AG09309 (cell line): ENCODE results near the gene CMBL.

Experiments
- DNase-seq: peaks from one replicate; pipeline ENCODE4 v3.0.0-alpha.2; 2010; ENCODE audit warnings: low read depth
- H3K4me3 ChIP-seq: 2 replicates; pipeline ENCODE4 v1.5.1; 2011; ENCODE audit warnings: mild to moderate bottlenecking, low read depth, low read length, moderate library complexity; ENCODE audit not compliant: control insufficient read depth
- TF ChIP-seq, protein P1 (sequence below): IDR thresholded peaks from 2 replicates; pipeline ENCODE4 v1.5.1; 2011; ENCODE audit warnings: mild to moderate bottlenecking, low read depth, low read length, inconsistent platforms; ENCODE audit not compliant: insufficient read depth, control insufficient read depth; ENCODE audit errors: missing control alignments

The CMBL gene

DNA sequence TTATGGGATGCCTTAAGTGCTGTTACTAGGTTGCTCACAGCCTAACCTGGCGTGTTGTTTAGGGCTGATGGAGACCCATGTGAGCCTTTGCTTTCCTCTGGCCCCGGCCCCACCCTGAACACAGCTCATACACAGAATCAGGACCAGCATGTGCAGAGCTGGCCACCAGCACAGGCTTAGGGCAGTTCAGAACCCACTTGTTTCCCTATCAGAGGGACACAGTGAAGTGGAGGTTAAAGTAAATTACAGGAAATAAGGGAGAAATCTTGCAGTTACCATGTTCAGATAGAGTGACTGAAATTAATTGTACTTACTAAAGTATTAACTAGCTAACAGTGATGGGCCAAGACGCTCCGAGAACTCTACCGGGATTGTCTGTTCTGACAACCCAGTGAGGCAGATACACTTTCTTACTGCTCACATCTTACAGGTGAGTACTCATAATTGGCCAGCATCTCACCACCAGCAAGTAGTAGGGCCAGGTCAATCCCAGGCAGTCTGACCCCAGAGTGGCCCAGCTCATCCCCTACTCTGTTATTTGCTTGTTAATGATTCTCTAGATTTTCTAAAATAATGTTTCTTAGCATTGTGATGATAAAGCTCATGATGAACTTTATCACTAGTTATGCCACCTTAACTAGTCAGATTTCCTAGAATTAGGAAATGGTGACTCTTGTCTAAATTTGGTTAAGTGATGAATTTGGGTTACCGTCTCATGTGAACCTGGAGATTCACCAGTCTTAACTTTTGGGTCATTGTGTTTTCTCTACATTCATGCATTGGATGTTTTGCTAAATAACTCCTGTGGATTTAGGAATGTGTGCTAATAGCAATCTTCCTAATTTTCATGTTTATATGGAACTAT, 42.2 kb downstream of the CMBL start:
- TF ChIP-seq, protein P1, sequence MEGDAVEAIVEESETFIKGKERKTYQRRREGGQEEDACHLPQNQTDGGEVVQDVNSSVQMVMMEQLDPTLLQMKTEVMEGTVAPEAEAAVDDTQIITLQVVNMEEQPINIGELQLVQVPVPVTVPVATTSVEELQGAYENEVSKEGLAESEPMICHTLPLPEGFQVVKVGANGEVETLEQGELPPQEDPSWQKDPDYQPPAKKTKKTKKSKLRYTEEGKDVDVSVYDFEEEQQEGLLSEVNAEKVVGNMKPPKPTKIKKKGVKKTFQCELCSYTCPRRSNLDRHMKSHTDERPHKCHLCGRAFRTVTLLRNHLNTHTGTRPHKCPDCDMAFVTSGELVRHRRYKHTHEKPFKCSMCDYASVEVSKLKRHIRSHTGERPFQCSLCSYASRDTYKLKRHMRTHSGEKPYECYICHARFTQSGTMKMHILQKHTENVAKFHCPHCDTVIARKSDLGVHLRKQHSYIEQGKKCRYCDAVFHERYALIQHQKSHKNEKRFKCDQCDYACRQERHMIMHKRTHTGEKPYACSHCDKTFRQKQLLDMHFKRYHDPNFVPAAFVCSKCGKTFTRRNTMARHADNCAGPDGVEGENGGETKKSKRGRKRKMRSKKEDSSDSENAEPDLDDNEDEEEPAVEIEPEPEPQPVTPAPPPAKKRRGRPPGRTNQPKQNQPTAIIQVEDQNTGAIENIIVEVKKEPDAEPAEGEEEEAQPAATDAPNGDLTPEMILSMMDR = no peak
- no peak for DNase-seq
- H3K4me3 ChIP-seq = no peak overlapping the region

DNA sequence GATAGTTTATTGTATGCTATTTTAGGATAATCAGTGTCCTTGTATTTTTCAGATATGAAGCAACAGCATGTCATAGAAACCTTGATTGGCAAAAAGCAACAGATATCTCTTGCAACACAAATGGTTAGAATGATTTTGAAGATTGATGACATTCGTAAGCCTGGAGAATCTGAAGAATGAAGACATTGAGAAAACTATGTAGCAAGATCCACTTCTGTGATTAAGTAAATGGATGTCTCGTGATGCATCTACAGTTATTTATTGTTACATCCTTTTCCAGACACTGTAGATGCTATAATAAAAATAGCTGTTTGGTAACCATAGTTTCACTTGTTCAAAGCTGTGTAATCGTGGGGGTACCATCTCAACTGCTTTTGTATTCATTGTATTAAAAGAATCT, 43.1 kb downstream of the CMBL start:
- TF ChIP-seq, protein P1 = no peak
- DNase-seq = no peak
- H3K4me3 ChIP-seq = no peak overlapping the region

DNA sequence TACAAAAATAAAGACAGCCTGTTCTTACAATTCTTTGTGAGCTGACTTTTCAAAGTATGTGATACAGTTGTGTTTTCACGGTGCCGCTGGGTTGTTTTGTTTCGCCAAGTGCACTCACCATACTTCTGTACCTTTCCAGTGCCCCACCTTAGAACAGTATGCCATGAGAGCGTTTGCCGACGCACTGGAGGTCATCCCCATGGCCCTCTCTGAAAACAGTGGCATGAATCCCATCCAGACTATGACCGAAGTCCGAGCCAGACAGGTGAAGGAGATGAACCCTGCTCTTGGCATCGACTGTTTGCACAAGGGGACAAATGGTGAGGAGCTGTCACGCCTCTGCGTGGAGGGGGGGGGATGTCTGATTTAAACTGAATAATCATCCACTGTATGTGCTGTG, 44.7 kb downstream of the CMBL start:
- TF ChIP-seq, protein P1 = no peak
- no peak overlapping the region for H3K4me3 ChIP-seq
- DNase-seq = no peak

DNA sequence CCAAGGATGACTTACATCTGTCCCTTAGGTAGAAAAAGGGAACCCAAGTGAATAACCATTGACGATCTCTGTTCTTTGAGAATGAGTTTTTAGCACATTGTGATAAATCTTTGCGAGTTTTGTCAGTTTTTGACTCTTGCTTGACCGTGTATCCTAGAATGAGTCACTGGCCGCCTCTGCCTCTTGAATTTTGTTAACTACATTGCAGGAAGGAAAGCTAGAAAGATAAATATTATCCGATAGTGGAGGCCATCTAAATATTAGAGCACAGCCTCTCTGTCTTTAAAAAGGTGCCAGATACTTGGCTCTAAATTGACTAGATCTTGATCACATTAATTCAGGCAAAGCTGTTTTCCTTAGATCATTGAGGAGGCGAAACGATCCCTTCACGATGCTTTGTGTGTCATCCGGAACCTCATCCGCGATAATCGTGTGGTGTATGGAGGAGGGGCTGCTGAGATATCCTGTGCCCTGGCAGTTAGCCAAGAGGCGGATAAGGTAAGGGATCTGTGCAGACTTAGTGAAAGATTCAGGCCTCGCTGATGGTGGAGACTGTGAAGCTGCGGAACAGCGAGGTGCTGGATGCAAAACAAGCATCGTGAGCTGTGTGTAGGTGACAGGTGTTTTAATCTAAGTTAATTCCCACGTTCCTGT, 45.5 kb downstream of the CMBL start:
- H3K4me3 ChIP-seq = no peak overlapping the region
- no peak for DNase-seq
- TF ChIP-seq, protein P1 = no peak

DNA sequence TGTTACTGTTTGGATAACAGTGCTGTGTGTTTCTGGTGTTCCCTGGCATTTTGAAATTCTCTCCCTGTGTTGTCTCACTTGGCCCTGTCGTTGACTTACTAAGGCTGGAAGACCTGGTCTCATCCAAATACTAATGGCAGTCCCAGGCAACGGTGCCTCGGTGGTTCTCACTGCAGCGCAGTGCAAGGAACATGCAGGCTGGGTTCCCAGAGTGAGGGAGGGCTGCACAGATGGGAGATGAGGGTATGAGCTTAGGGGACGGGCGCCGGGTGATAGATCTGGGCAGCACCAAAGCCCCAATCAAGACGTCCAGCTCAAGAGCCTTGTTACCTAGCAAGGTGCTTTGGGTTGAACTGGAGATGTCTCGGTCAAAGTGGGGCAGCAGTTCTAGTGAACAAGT, 46.6 kb downstream of the CMBL start:
- no peak overlapping the region for H3K4me3 ChIP-seq
- DNase-seq = no peak
- TF ChIP-seq, protein P1 = no peak

DNA sequence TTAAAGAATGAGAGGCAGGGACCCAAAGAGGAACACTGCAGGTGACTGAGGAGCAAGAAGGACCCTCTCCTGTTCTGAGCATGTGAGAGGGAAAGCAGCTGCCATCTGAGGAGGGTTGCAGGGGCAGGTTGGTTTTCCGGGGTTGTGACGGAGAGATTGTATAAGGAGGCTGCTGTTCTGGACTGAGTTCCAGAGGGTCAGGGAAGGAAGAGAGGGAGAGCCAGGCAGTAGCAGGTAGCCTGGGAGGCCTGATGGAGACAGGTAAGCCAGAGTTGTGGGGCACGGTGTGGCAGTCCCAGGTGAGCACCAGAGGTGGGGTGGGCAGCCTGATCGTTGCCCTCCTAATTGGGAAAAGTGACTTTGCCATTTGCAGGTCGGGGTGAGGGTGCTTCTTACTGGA, 47.8 kb downstream of the CMBL start:
- TF ChIP-seq, protein P1 = no peak
- DNase-seq = no peak
- H3K4me3 ChIP-seq = no peak overlapping the region
